Ovary (tissue), 3 donors: ENCODE data around the gene COG5.

Experiments
- CTCF ChIP-seq, 3 donors: fragments of 450-650 bp in 2 of 3; fragments of 200-600 bp in 1 of 3; IDR thresholded peaks; one replicate each; pipeline versions ENCODE4 v1.5.1 to v1.8.0; 2016 to 2022; ENCODE audit warnings: antibody characterized with exemption in 3 of 3, mild to moderate bottlenecking in 1 of 3
- POLR2A ChIP-seq: fragments of 450-650 bp; IDR thresholded peaks from one replicate; pipeline ENCODE4 v1.6.1; 2017; ENCODE audit warnings: antibody characterized with exemption, mild to moderate bottlenecking, moderate library complexity
- donor health status: DM: no; HTN: no; CAD: no.

DNA sequence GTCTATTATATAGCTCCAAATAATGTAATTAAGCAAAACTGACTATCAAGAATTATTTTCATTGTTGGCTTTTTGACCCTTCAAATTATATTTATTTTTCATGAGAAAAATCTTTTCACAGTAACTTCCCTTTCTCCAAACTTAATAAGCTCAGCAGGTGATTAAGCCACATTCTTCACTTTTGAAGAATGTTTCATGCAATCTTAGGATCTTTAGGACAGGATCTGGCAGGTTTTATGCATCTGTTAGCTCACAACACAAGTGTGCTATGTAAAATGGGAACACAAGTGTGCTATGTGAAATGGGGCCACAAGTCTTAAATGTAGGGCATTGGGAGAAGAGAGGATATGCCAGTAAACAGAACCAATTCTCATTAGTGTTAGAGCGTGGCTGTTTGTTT lies 42.6 kb upstream of the COG5 start:
- no peak for TF ChIP-seq CTCF (IDR thresholded peaks at IDR 0.05)
- no peak for TF ChIP-seq POLR2A
